Activated CD4-positive, CD25-positive, alpha-beta regulatory T cell (primary cell): Measurements from ENCODE around the gene TTC16.

Experiments used
- DNase-seq, 4 experiments: peaks; one replicate each; lab custom pipeline; 2025; lab: John Stamatoyannopoulos, UW

Gene TTC16

GRCh38 chr9:127698985-127699670 lies 16.8 kb upstream of the TTC16 start:
- DNase-seq = peak; percentile 54 to 70 (median 62)

DNA sequence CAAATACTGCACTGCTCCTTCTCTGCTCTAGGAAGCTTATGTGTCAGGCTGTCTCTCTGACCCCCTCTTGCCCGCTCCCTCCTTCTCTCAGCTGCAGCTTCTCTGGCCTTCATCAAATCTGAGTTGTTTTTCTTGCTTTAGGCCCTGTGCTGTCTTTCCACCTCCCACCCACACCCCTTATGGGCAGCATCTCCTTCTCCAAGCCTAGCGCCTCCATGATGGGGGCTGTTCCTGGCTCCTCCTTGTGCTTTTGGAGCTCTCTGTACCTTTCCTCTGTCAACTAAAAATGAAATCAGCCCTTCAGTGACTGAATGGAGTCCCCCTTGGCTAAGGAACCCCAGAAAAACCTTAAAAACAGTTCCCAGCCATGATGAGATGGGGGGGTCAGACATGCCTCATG lies 15.7 kb upstream of the TTC16 start:
- DNase-seq = no peak

GRCh38 chr9:127700594-127701255 lies 15.2 kb upstream of the TTC16 start:
- DNase-seq = no peak

- no peak for DNase-seq
Observed at GRCh38 chr9:127703289-127703946, 12.5 kb upstream of the TTC16 start.

GRCh38 chr9:127705577-127706379 lies 10.1 kb upstream of the TTC16 start:
- DNase-seq = no peak

- DNase-seq = no peak
Observed at GRCh38 chr9:127706836-127707241, 9.0 kb upstream of the TTC16 start, which contains the start of gene CFAP157. TSS of gene CFAP157 (plus strand) at chr9:127706988. CDS start at chr9:127707032, 44 bp downstream.

DNA sequence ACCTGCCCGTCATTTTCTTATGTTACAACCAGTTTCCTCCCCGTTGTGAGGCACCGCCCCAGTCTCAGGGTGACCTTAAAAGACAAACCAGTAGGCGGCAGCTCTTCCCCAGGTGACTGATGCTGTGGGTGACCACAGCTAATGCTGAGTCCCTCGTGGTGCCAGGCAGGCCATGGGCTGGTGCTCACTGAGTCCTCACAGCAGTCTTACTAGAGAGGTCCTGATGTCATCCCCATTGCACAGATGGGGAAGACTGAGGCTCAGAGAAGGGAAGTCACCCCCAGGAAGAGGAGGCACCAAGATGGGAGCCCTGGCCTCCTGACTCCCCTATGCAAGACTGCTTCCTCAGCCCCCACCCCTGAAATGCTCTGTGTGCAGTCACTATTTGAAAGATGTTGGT lies 8.1 kb upstream of the TTC16 start:
- DNase-seq = no peak

DNA sequence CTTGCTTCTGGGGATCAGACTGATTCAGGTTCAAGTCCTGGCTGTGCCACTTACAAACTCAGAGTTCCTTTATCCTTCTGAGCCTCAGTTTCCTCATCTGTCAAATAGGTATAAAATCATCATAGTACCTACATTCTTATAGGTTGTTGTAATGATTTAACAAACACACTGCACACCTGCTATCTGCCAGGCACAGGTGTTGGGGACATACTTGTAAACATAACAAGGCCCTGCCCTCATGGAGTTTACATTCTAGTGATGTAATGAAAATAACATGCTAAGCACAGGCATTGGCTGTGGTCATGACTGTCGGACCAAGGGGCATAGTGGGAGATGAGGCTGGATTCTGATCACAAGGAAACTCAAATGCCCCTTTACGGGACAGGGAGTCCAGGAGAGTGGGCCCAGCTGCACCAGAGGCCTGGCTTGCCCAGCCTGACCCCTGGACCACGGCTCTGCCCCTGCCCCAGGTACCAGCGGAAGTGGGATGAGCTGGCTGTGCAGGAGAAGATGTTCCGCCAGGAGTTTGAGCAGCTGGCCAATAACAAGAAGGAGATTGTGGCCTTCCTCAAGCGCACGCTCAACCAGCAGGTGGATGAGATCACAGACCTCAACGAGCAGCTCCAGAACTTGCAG lies 6.8 kb upstream of the TTC16 start:
- no peak for DNase-seq

GRCh38 chr9:127710204-127710783 lies 5.6 kb upstream of the TTC16 start:
- no peak for DNase-seq

DNA sequence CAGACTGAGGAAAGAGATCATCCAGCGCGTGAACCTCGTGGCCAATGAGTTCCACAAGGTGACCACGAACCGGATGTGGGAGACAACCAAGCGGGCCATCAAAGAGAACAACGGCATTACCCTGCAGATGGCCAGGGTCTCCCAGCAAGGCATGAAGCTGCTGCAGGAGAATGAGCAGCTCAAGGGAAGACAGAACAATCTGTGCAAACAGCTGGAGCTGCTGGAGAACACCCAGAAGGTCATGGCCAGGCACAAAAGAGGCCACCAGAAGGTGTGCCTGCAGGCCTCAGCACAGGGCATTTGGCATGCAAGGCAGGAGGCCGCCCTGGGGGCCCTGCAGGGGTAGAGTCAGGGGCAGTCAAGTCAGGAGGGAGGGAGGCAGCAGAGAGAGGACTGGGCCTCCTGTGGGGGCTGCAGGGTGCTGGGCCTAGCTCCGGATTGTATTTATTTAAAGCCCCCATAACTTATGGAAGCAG lies 4.6 kb upstream of the TTC16 start:
- no peak for DNase-seq

DNA sequence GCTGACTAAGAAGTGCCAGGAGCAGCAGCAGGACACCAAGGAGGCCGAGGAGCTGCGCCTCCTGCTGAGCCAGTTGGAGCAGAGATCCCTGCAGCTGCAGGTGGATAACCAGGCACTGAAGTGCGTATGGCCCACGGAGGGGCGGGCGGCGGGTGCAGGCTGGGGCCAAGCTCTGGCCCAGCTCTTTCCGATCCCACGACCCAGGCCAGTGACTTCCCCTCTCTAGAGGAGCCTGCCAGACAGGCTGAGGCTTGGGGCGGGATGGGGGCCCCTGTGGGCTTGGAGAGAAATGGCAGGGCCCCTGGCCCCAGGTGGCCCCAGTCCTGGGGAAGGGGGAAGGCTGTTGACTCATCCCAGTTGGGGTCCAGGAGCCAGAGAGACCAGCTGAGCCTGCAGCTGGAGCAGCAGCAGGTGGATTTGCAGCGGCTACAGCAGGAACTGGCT lies 4.0 kb upstream of the TTC16 start:
- no peak for DNase-seq

DNA sequence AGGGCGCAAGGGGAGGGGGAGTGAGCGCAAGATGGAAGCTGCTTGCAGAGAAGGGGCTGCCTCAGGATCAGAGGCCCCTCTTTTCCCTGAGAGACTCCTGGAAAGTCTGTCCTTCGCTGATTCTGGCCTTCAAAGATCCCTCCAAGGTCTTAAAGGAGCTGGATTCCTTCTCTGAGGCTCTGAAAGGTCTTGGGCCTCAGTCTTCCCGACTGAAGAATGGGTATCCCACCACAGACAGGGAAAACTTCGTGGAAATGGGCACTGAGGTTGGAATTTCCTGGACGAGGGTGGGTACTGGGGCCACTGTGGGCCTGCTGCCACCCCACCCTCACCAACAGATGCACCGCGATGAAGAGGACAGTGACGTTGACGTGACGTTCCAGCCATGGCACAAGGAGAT lies 3.5 kb upstream of the TTC16 start:
- DNase-seq = no peak

- DNase-seq = no peak
Observed at GRCh38 chr9:127712867-127713266, 3.0 kb upstream of the TTC16 start.

DNA sequence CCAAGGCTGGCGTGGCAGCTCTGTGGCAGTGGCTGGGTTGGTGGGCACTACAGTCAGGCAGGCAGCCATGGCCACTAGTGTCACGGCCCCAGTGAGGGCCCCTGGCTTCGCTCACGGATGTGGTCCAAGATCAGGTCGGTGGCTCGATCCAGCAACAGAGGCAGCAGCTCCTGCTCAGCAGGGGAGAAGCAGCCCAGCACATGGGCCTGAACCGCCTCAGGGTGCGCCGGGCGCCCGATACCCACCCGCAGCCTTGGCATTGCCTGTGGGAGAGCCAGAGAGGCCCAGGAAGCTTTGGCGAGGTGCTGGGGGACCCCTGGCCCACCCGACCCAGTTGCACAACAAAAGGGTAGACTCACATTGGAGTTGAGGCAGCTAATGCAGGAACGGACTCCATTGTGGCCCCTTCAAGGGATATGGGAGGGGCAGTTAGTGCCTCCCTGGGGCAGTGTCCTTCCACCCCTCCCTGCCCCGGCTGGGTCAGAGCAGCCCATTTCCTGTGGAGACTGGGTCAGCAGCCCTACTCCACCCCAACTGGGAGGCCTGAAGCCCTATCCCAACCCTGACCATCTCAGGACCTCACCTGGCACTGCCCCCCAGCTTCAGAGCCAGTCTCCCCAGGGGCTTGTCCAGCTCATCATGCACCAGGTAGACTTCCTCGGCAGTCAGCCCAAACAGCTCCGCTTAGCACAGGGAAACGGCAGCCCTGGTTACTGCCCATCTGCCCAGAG lies 1.7 kb upstream of the TTC16 start:
- DNase-seq = no peak

GRCh38 chr9:127714951-127715469 lies 869 bp upstream of the TTC16 start:
- peak in 1 of 4 experiments; percentile 18 for DNase-seq

DNA sequence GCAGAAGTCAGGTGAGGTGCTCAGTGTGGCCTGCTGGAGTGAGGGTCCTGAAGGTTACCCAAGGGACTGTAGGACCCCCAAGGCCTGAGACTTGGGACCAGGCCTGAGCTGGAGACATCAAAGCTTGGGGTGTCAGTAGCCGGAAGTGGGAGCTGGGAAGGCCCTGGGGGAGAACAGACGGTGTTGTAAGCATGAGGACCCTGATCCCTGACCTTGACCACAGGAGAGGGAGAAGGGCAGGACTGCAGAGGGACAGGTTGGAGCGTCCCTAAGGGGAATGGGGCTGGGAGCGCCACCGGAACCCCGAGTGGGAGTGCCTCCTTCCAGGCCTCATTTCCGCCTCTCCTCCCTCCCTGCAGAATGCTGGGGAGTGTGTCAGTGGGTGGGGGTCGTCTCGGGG lies 533 bp downstream of the TTC16 start:
- no peak for DNase-seq

DNA sequence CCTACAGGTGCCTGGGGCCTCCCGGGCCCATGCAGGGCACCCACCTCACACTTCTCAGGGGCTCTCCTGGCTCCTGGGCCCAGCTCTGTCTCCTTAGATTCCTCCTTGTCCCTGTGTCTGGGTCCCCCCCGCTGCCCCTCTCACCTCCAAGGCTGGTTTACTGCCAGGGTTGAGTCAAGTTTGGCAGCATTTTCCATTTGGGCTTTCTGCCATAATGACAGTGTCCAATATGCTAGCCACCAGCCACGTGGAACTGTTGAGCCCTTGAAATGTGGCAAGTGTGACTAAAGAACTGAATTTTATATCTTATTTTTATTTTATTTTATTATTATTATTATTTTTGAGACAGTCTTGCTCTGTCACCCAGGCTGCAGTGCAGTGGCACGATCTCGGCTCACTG lies 1.9 kb downstream of the TTC16 start:
- no peak for DNase-seq

DNA sequence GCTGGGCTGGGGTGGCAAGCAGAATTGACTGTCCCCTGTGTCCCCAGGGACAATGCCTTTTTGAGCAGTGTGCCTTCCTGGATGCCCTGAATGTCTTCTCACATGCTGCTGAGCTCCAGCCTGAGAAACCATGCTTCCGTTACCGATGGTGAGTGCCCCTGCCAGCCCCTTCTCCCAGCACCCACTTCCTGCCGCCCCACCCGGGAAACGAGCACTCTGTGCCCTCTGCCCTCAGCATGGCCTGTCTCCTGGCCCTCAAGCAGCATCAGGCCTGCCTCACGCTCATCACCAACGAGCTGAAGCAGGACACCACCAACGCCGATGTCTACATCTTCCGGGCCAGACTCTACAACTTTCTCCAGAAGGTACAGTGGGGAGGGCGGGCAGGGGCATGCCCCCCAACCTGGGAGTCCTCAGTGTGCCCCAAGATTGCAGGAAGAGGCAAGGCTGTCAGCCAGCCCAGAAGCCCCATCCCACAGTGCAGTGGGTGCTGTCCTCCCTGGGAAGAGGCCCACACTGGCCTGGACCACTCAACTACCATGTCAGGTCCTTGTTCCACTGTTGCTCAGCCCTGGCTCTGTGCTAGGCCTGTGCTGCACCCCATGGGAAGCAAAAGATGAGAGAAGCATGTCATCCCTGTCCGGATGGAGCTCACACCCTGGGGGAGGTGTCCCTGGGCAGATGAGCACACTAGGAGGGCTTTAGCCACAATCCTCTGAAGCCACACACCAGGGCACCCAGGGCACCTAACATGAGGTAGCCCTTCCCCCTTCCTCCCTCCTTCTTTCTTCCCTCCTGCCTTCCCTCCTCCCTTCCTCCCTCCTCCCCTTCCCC lies 4.4 kb downstream of the TTC16 start:
- no peak for DNase-seq

DNA sequence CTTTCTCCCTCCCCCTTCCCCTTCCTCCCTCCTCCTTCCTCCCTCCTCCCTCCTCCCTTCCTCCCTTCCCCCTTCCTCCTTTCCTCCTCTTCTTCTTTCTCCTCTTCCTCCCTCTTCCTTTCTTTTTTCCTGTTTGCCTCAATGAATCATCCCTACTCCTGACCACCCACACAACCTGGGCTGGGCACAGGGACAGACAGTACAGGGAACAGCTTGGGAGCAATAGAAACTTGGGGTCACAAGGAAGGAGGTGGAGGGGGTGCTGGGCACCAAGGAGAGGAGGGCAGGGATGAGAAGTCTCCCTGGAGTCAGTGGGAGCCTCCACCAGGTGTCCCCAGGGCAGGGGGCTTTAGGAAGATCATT lies 5.0 kb downstream of the TTC16 start:
- DNase-seq = no peak
